Renal cortex interstitium (tissue), 11 donors: ENCODE measurements around the gene ARHGAP28. TPM values are rescaled to one million over a fixed set of nuclear protein-coding genes. Genes with fewer than 3 reads are reported as not detected.

Source experiments
- DNase-seq, 11 donors: peaks; one replicate each; pipeline ENCODE4 v3.0.0-alpha.2; 2013; ENCODE audit warnings: low read depth in 9 of 11, low spot score in 4 of 11; ENCODE audit errors: extremely low read depth in 1 of 11
- polyA plus RNA-seq, 3 donors: library from polyadenylated mRNA; unstranded; fragments of 120-200 nt; gene quantifications; one replicate each; pipeline ENCODE4 v1.2.1, GENCODE V29; 2013; ENCODE audit not compliant: insufficient read length in 3 of 3

Gene ARHGAP28
- polyA plus RNA-seq, 3 donors = 59.5 to 69.7 (median 65.8) TPM

GRCh38 chr18:6879508-6880195, 150.1 kb downstream of the ARHGAP28 start:
- no peak for DNase-seq

- DNase-seq = no peak
Measured at GRCh38 chr18:6881034-6881820, 151.7 kb downstream of the ARHGAP28 start.

GRCh38 chr18:6882401-6882800, 152.9 kb downstream of the ARHGAP28 start:
- no peak for DNase-seq

- peak in 9 of 11 donors; percentile 6 to 44 (median 15) for DNase-seq
Measured at GRCh38 chr18:6885006-6885481, 155.5 kb downstream of the ARHGAP28 start.

GRCh38 chr18:6885992-6886796, 156.7 kb downstream of the ARHGAP28 start:
- peak; percentile 36 to 72 (median 57) for DNase-seq

GRCh38 chr18:6886797-6887330, 157.3 kb downstream of the ARHGAP28 start:
- no peak for DNase-seq

- no peak for DNase-seq
Measured at GRCh38 chr18:6891788-6892187, 162.3 kb downstream of the ARHGAP28 start.

- no peak for DNase-seq
Measured at GRCh38 chr18:6901286-6901926, 171.9 kb downstream of the ARHGAP28 start.

- peak in 3 of 11 donors; percentile 11 to 38 (median 13) for DNase-seq
Measured at GRCh38 chr18:6917072-6917471, 187.6 kb downstream of the ARHGAP28 start.

GRCh38 chr18:6920099-6920955, 190.8 kb downstream of the ARHGAP28 start:
- peak; percentile 27 to 69 (median 51) for DNase-seq

GRCh38 chr18:6921571-6921970, 192.1 kb downstream of the ARHGAP28 start:
- no peak for DNase-seq

GRCh38 chr18:6923220-6923619, 193.7 kb downstream of the ARHGAP28 start:
- no peak for DNase-seq

GRCh38 chr18:6927153-6927552, 197.6 kb downstream of the ARHGAP28 start:
- DNase-seq = no peak

GRCh38 chr18:6928359-6928758, 198.8 kb downstream of the ARHGAP28 start:
- no peak for DNase-seq

- DNase-seq = no peak
Measured at GRCh38 chr18:6929370-6930102, 200.0 kb downstream of the ARHGAP28 start.

GRCh38 chr18:6934859-6935258, 205.3 kb downstream of the ARHGAP28 start:
- no peak for DNase-seq

GRCh38 chr18:6938003-6938402, 208.5 kb downstream of the ARHGAP28 start:
- no peak for DNase-seq
